GM18498 (cell line): ENCODE measurements around the gene PRAMEF14.
"Not testable (repeated sequence)": the region's sequence is repeated elsewhere in the genome, so short reads cannot be mapped to it uniquely, and the experiment has no call there.

ENCODE experiments used
- ATAC-seq: cut with Tn5 transposase; IDR thresholded peaks from one replicate; pipeline ENCODE4 v1.9.1; 2021; ENCODE audit warnings: mild to moderate bottlenecking, moderate library complexity; ENCODE audit not compliant: unreplicated experiment

The PRAMEF14 gene, protein sequence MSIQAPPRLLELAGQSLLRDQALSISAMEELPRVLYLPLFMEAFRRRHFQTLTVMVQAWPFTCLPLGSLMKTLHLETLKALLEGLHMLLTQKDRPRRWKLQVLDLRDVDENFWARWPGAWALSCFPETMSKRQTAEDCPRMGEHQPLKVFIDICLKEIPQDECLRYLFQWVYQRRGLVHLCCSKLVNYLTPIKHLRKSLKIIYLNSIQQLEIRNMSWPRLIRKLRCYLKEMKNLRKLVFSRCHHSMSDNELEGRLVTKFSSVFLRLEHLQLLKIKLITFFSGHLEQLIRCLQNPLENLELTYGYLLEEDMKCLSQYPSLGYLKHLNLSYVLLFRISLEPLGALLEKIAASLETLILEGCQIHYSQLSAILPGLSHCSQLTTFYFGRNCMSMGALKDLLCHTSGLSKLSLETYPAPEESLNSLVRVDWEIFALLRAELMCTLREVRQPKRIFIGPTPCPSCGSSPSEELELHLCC

DNA sequence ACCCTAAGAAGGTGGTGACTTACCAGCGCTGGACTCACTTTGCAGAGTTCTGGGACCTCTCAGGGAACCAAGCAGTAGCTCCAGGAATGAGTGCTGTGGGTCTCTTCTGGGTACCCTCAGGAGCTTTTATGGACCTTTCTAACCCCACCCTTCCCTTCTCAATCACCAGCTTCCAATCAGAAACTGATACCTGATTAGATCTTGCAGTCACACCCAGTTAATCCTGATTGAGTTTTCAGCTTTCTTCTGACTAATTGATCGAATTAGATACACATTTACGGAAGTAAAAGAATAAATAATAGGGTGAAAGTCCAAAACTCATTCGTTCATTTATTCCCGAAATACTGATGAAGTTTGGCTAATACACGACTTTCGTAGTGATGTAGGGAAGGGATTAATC, at the start of gene PRAMEF14:
PRAMEF14 (minus strand) TSS at position 101 of the 400 bp plus-strand sequence. CDS start 1,820 bp downstream, outside the sequence.
- ATAC-seq = not testable (repeated sequence)

DNA sequence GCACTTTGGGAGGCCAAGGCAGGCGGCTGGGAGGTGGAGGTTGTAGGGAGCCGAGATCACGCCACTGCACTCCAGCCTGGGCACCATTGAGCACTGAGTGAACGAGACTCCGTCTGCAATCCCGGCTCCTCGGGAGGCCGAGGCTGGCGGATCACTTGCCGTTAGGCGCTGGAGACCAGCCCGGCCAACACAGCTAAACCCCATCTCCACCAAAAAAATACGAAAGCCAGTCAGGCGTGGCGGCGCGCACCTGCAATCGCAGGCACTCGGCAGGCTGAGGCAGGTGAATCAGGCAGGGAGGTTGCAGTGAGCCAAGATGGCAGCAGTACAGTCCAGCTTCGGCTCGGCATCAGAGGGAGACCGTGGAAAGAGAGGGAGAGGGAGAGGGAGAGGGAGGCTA, 48.4 kb upstream of the PRAMEF14 start:
- ATAC-seq = not testable (repeated sequence)

DNA sequence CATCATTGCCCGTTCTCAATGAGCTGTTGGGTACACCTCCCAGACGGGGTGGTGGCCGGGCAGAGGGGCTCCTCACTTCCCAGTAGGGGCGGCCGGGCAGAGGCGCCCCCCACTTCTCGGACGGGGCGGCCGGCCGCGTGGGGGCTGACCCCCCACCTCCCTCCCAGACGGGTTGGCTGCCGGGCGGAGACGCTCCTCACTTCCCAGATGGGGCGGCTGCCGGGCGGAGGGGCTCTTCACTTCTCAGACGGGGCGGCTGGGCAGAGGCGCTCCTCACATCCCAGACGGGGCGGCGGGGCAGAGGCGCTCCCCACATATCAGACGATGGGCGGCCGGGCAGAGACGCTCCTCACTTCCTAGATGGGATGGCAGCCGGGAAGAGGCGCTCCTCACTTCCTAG, 47.8 kb upstream of the PRAMEF14 start:
- not testable (repeated sequence) for ATAC-seq

DNA sequence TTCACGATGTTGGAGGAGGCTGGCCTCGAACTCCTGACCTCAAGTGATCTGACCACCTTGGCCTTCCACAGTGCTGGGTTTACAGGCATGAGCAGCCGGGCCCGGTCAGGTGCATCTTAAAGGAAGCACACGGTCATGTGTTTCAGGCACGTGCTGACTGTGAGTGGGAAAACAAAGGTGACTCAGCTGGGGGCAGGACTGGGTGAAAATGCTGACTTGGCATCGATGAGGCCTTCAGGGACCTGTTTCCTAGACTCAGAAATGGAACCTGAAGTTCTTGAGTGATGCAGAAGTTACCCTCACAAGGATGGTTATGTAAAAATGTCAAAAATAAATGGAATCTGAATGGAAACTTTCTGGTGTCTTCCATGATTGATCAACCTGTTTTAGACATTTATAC, 46.1 kb upstream of the PRAMEF14 start:
- not testable (repeated sequence) for ATAC-seq

DNA sequence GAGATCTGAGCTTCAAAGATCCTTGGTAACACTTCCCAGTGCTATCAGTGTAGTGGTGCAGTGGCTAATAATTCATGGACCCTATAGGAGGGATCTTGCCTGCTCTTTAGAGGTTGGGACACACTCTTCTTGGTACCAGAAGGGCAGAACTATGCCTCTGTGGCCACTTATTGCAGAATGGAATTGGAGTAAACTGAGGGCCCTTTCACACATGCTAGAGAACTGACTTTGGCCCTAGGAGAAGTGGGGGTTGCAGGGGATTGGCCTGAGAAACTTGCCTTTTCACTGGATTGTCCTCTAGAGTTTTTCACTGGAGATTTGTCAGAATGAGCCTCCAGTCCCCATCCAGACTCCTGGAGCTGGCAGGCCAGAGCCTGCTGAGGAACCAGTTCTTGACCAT, 42.4 kb upstream of the PRAMEF14 start, which contains the start of gene PRAMEF17:
PRAMEF17 (plus strand) TSS at position 301 of the 400 bp plus-strand sequence; CDS start at position 327, 26 bp downstream.
- ATAC-seq = not testable (repeated sequence)

DNA sequence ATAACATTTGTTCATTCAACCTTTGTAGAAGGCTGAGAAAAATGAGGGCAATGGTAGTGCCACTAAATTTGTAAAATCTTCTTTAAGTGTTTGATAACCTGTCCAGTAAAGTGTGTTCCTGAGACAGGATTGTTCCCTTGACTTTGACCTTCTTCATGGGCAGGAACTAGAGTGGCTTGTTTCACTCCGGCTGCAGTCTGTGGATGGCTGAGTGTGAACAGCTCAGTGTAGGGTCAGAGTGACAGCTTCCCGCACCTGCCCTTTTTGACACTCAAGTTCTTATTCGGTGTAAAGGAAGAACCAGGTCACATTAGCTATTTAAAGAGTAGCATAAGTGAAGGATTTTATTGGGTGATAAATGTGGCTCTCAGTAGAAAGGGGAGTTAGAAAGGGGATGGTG, 33.4 kb upstream of the PRAMEF14 start:
- ATAC-seq = not testable (repeated sequence)

DNA sequence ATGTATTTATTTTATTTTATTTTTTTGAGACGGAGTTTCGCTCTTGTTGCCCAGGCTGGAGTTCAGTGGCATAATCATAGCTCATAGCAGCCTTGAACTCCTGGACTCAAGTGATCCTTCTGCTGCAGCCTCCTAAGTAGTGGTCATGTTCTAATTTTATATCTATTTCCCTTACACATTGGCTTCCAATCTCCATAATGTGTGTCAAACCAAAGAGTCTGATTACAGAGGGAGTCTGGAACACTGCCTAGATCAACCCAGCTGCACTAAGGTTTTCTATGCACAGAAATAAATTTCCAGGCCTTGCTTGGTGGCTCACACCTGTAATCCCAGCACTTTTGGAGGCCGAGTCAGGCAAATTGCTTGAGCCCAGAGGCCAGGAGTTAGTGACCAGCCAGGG, 32.0 kb upstream of the PRAMEF14 start:
- ATAC-seq = not testable (repeated sequence)

DNA sequence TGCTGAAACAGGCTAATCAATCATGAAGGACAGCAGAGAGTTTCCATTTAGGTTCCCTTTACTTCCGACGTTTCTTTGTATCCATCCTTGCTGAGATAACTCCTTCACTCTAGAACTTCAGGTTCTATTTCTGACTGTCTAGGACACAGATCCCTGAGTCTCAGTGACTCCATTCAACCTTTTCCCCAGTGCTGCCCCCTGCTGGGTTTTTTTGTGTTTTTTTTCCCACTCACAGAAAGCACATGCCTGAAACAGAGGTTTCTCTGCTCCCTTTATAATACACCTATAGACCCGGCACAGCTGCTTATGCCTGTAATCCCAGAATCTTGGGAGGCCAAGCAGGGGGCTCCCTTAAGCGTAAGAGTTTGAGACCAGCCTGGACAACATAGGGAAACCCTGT, 21.6 kb upstream of the PRAMEF14 start:
- ATAC-seq = not testable (repeated sequence)

DNA sequence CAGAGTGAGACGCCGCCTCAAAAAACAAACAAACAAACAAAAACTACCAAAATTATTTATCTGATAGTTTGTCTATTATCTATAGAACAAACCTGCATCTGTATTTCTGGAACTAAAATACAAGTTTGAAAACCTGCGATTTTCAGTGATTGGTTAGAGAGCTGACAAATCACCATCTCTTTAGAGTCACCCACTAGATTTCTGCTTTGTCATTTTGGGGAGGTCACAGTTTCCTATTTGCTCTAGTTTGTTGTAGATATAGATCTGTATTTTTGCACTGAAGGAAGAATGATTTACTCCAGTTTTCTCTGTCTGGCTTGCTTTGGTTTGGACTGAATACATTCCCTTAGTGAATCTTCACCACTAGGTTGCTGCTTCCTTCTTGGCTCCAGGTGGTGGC, 19.6 kb upstream of the PRAMEF14 start:
- not testable (repeated sequence) for ATAC-seq

DNA sequence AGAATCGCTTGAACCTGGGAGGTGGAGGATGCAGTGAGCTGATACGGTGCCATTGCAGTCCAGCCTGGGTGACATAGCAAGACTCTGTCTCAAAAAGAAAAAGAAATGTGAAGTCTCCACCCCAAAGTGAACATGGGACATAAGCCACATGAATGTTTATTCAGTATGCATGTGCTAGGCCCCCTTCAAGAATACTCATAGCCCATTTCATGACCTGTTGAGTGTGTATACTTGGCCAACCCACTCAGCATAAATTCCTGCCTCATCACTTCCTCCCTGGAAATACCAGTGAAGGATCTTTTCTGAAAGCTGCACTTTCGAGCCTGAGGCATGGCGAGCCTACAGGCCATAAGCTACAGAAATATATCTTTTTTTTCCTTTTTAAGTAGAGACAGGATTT, 18.0 kb upstream of the PRAMEF14 start:
- ATAC-seq = not testable (repeated sequence)

DNA sequence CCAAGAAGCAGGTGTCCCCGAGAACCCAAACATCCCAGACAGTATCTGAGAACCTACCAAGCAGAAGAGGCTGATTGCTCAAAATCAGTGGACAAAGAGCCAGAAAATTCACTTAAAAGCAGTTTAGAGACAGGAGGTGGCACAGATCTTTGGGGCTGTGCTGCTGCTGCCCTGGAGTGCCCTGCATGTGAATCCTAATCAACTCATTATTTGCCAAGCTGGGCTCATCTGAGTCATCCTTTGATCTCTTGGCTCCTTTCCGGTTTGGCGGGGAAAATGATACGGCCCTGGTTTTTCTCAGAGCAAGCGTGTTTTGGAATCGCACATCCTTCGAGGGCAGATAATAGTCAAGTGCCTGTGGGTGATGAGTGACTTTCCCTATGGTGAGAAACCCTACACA, 15.4 kb upstream of the PRAMEF14 start:
- not testable (repeated sequence) for ATAC-seq

DNA sequence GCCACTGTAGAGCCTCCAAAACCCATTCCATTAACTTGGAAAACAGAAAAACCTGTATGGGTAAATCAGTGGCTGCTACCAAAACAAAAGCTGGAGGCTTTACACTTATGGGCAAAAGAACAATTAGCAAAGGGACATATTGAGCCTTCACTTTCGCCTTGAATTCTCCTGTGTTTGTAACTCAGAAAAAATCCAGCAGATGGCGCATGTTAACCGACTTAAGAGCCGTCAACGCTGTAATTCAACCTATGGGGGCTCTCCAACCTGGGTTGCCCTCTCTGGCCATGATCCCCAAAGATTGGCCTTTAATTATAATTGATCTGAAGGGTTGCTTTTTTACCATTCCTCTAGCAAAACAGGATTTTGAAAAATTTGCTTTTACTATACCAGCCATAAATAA, 9.8 kb upstream of the PRAMEF14 start:
- ATAC-seq = not testable (repeated sequence)

DNA sequence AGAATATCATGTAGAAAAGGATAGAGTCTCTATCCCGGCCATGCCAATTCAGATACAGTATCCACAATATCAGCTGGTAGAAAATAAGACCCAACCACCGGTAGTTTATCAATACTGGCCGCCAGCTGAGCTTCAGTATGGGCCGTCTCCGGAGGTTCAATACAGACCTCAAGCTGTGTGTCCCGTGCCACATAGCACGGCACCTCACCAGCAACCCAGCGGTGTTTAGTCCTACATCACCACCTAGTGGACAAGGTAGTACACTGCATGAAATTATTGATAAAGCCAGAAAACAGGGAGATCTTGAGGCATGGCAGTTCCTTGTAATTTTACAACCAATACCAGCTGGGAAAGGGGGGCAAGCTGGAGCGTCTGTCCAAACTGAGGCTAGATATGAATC, 7.5 kb upstream of the PRAMEF14 start:
- not testable (repeated sequence) for ATAC-seq

DNA sequence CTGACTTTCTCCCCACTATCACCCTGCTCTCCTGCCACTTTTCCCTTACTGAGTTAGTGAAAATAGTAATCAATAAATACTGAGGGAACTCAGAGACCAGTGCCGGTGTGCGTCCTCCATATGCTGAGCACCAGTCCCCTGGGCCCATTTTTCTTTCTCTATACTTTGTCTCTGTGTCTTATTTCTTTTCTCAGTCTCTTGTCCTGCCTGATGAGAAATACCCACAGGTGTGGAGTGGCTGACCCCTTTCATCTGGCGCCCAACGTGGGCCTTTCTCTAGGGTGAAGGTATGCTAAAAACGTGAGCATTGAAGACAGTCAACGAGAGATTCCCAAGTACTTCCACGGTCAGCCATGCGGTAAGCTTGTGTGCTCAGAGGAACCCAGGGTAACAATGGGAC, 6.5 kb upstream of the PRAMEF14 start:
- not testable (repeated sequence) for ATAC-seq

DNA sequence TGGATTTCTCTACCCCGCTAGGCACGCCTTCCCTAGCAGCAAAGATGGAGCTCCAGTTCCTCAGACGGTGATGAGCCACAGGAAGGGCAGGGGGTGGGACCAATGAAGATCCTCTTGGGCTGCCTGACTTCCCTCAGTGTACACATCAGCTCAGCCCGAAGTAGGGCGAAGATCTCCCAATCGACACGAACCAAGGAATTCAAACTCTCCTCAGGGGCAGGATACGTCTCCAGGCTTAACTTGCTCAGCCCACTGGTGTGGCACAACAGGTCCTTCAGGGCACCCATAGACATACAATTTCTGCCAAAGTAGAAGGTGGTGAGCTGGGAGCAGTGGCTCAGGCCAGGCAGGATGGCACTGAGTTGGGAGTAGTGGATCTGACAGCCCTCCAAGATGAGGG, 4.4 kb downstream of the PRAMEF14 start:
- ATAC-seq = not testable (repeated sequence)

DNA sequence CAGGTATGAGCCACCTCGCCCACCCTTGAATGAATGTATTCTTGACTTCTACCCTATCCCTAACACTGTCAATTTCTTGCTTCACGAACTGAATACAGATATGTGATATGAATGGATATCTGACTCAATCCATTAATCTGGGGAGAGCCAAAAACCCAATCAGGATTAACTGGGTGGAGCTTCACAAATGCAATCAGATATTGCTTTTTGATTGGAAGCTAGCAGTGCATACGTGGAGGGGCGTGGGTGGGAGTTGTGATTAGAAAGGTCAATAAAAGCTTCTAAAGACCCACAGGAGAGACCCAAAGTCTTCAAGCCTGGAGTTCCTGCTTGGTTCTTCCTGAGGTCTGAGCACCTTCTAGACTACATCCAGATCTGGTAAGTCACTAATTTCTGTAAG, 31.7 kb downstream of the PRAMEF14 start, which contains the start of gene PRAMEF15:
PRAMEF15 (plus strand) TSS at position 301 of the 400 bp plus-strand sequence. CDS start 2,827 bp downstream, outside the sequence.
- not testable (repeated sequence) for ATAC-seq

DNA sequence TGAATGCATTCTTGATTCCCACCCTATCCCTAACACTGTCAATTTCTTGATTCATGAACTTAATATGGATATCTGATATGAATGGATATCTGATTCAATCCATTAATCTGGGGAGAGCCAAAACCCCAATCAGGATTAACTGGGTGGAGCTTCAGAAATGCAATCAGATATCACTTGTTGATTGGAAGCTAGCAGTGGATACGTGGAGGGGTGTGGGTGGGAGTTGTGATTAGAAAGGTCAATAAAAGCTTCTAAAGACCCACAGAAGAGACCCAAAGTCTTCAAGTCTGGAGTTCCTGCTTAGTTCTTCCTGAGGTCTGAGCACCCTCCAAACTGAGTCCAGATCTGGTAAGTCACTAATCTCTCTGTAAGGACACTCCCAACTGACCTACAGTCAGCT, 43.7 kb downstream of the PRAMEF14 start, which contains the start of gene PRAMEF33:
PRAMEF33 (plus strand) TSS at position 301 of the 400 bp plus-strand sequence. CDS start 2,416 bp downstream, outside the sequence.
- not testable (repeated sequence) for ATAC-seq

DNA sequence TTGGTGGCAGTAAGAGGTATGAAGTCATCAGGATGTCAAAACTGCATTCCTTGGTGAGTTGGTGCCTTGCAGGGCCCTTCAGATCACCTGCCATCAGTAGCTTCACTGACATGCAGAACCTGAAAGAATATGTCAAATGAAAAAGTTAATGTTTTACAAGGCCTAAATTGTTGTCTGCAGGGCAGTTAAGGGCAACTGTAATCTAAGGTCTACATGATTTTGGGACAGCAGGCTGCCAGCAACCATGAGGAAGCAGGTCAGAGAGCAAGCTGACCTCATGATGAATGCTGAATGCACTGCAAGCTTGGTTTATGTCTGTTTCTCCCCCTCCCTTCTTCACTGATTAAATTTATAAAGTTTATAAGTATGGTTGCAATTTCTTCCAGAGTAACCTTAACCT, 44.7 kb downstream of the PRAMEF14 start:
- not testable (repeated sequence) for ATAC-seq

DNA sequence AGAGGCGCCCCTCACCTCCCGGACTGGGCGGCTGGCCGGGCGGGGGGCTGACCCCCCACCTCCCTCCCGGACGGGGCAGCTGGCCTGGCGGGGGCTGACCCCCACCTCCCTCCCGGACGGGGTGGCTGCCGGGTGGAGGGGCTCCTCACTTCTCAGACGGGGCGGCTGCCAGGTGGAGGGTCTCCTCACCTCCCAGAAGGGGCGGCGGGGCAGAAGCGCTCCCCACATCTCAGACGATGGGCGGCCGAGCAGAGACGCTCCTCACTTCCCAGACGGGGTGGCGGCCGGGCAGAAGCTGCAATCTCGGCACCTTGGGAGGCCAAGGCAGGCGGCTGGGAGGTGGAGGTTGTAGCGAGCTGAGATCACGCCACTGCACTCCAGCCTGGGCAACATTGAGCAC, 48.2 kb downstream of the PRAMEF14 start:
- not testable (repeated sequence) for ATAC-seq

DNA sequence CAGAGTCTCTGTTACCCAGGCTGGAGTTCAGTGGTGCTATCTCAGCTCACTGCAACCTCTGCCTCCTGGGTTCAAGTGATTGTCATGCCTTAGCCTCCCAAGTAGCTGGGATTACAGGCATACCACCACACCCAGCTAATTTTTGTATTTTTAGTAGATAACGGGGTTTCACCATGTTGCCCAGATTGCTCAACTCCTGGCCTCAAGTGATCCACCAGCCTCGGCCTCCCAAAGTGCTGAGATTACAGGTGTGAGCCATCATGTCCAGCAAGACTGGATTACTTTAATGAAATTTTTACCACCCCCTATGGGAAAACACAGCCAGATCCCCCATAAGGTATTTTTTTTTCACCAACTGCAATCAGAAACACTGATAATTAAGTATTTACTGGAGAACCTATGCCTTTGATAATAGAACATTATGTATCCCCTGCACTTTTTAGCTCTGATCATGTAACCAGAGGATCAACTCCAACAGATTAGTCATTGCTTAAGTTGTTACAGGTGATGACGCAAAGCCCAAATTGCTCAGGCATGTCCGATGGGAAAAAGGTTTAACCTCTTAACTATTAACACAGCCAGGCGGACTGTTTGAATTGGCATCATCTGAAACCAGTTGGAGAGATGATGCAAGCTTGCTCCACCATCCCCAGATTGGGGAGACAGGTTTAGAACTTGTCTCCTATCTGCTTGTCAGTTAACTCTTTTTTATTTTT, 49.6 kb downstream of the PRAMEF14 start:
- not testable (repeated sequence) for ATAC-seq
